BJ (cell line): Measurements from ENCODE around the gene SPRED3. TPM values are rescaled to one million over a fixed set of nuclear protein-coding genes. Genes with fewer than 3 reads are reported as not detected.

Experiments
- CTCF ChIA-PET: fragments of 350-600 bp; formaldehyde crosslinking; extraction: SDS; loops from one replicate; lab custom pipeline; 2021; ENCODE audit warnings: antibody characterized with exemption, inconsistent platforms; lab: Yijun Ruan, JAX
- POLR2A ChIA-PET: fragments of 300-600 bp; sonication (Branson Sonifier 250); formaldehyde crosslinking; extraction: SDS; loops from one replicate; lab custom pipeline; 2021; ENCODE audit warnings: antibody characterized with exemption; lab: Charles Lee
- DNase-seq: peaks from one replicate; pipeline ENCODE4 v3.0.0-alpha.2; 2011; ENCODE audit warnings: low read depth
- H3K27me3 ChIP-seq: 2 replicates; pipeline ENCODE4 v1.6.0; 2011; ENCODE audit warnings: low read length; ENCODE audit not compliant: control insufficient read depth, insufficient read depth
- H3K36me3 ChIP-seq: 2 replicates; pipeline ENCODE4 v1.5.1; 2011; ENCODE audit warnings: low read length; ENCODE audit not compliant: control insufficient read depth, insufficient read depth
- H3K4me3 ChIP-seq: 2 replicates; pipeline ENCODE4 v1.5.1; 2011; ENCODE audit warnings: low read depth, mild to moderate bottlenecking, control low read depth, low read length
- polyA plus RNA-seq: library from polyadenylated mRNA; depleted of rRNA; stranded (reverse); fragments of >200 nt; gene quantifications from 2 replicates; pipeline ENCODE4 v1.2.3, GENCODE V29; 2011
- TF ChIP-seq, protein P1 (sequence below): IDR thresholded peaks from 2 replicates; pipeline ENCODE4 v1.5.1; 2011; ENCODE audit warnings: low read depth, mild to moderate bottlenecking, control low read depth, inconsistent platforms, low read length, moderate library complexity; ENCODE audit not compliant: insufficient read depth

Gene SPRED3
- polyA plus RNA-seq, 1 experiment, result 5.9 TPM

DNA sequence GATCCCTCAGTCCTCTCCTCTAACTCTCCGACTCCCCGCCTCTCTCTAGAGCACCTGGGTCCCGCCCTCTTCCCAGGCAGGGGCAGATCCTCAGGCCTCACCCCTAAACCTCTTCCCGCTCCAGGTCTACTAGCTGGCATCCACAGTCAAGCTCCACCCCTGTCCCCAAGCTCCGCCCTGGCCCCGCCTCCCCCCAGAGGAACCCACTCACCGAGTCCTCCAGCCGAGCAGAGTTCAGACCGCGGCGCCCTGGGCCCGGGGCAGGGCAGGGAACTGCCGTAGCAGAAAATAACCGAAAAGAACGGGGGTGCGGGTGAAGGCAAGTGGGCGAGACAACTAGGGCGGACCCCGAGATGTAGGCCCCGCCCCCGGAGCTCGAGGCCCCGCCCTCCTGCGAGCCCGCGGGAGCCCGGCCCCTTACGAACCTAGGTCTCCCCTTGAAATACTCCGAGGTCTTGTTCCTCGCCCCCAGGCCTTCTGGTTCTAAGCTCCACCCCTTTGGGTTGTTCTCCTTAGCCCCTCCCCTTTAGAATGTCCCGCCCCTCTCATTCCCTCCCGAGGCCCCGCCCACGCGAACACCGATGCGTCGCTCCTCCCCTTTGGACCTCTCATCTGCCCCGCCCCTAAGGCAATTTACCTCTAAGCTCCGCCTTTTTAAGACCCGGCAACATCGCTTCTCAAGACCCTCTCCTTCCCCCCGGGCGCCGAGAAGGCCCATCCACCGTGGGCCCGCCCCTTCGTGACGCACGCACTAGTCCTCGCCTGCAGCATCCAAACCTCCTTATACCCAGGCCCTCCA lies 748 bp upstream of the SPRED3 start, which contains the start of gene GGN:
Gene GGN (minus strand): TSS at position 485 of the 799 bp plus-strand sequence. CDS start 773 bp downstream, outside the sequence.
- no peaks in the 10 kb centered on the region for H3K27me3 ChIP-seq
- peak; percentile 74 for DNase-seq
- peak within 1 kb of the TSS; percentile 91 for H3K4me3 ChIP-seq
- H3K36me3 ChIP-seq, result peaks cover 28% of the 10 kb centered on the region
- TF ChIP-seq, protein P1, sequence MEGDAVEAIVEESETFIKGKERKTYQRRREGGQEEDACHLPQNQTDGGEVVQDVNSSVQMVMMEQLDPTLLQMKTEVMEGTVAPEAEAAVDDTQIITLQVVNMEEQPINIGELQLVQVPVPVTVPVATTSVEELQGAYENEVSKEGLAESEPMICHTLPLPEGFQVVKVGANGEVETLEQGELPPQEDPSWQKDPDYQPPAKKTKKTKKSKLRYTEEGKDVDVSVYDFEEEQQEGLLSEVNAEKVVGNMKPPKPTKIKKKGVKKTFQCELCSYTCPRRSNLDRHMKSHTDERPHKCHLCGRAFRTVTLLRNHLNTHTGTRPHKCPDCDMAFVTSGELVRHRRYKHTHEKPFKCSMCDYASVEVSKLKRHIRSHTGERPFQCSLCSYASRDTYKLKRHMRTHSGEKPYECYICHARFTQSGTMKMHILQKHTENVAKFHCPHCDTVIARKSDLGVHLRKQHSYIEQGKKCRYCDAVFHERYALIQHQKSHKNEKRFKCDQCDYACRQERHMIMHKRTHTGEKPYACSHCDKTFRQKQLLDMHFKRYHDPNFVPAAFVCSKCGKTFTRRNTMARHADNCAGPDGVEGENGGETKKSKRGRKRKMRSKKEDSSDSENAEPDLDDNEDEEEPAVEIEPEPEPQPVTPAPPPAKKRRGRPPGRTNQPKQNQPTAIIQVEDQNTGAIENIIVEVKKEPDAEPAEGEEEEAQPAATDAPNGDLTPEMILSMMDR, result no peak
- POLR2A ChIA-PET, result interaction anchor here (0.6 to 1.3 kb wide), 5 partner anchors 12 to 993 kb away, joined by 3 to 18 read pairs (median 4); partner anchors contain the start of genes FAM98C and PSMD8
- CTCF ChIA-PET, result interaction anchor here (0.5 to 3.6 kb wide), 11 partner anchors 11 to 485 kb away, joined by 3 to 12 read pairs (median 3); partner anchors contain the start of genes CATSPERG, FAM98C and PSMD8

GRCh38 chr19:38389101-38389925 lies 816 bp downstream of the SPRED3 start:
- POLR2A ChIA-PET, result interaction anchor here (0.8 to 1.4 kb wide), 2 partner anchors 15 to 599 kb away, joined by 3 to 23 read pairs; partner anchors contain the start of gene PSMD8
- CTCF ChIA-PET, result interaction anchor here (1.7 to 3.6 kb wide), 3 partner anchors 14 to 487 kb away, joined by 6 to 20 read pairs (median 11); partner anchors contain the start of gene FAM98C
- Histone ChIP-seq H3K27me3 (no peaks in the 10 kb centered on the region), H3K4me3 (peak overlapping the region; percentile 91), H3K36me3 (peaks cover 20% of the 10 kb centered on the region)
- no peak for DNase-seq
- TF ChIP-seq, protein P1, result no peak

- H3K4me3 ChIP-seq, result peak overlapping the region; percentile 91
- DNase-seq, result no peak
- ChIA-PET POLR2A (interaction anchor here (0.6 to 1.4 kb wide), 3 partner anchors 16 to 599 kb away, joined by 3 to 23 read pairs (median 5); partner anchors contain the start of gene PSMD8), CTCF (interaction anchor here (1.7 to 4.2 kb wide), 4 partner anchors 13 to 488 kb away, joined by 6 to 20 read pairs (median 16); partner anchors contain the start of gene FAM98C)
- TF ChIP-seq, protein P1, result no peak
- peaks cover 14% of the 10 kb centered on the region for H3K36me3 ChIP-seq
- no peaks in the 10 kb centered on the region for H3K27me3 ChIP-seq
Measured at GRCh38 chr19:38389957-38390924, 1.7 kb downstream of the SPRED3 start.

- no peak for DNase-seq
- Histone ChIP-seq H3K36me3 (peaks cover 10% of the 10 kb centered on the region), H3K4me3 (no peak overlapping the region), H3K27me3 (no peaks in the 10 kb centered on the region)
- TF ChIP-seq, protein P1, result no peak
- POLR2A ChIA-PET, result no interaction called here
- CTCF ChIA-PET, result interaction anchor here (1.2 to 4.2 kb wide), 2 partner anchors 11 to 490 kb away, joined by 4 to 20 read pairs; partner anchors contain the start of gene FAM98C
Measured at GRCh38 chr19:38391911-38392464, 3.5 kb downstream of the SPRED3 start.
